Mesenchymal stem cell (in vitro differentiated cells and primary cell): ENCODE data around the gene CCT7.

Experiments
- DNase-seq: peaks from one replicate; pipeline ENCODE4 v3.0.0-alpha.2; 2013
- H2AFZ ChIP-seq: one replicate; pipeline ENCODE4 v1.6.1; 2013; ENCODE audit warnings: low read depth, mild to moderate bottlenecking, control low read depth, inconsistent platforms, low read length, moderate library complexity
- H2AK5ac ChIP-seq: 2 replicates; pipeline ENCODE4 v1.6.1; 2013; ENCODE audit warnings: low read length, moderate library complexity, mild to moderate bottlenecking, inconsistent platforms; ENCODE audit not compliant: severe bottlenecking
- H2BK120ac ChIP-seq: one replicate; pipeline ENCODE4 v1.6.1; 2013; ENCODE audit warnings: low read depth, mild to moderate bottlenecking, inconsistent platforms, low read length, moderate library complexity
- H2BK12ac ChIP-seq, 2 experiments: one replicate each; pipeline ENCODE4 v1.6.1; 2013; ENCODE audit warnings: inconsistent platforms in 2 of 2, low read length in 2 of 2, mild to moderate bottlenecking in 2 of 2, moderate library complexity in 2 of 2, control low read depth in 1 of 2
- H2BK15ac ChIP-seq: one replicate; pipeline ENCODE4 v1.6.1; 2013; ENCODE audit warnings: mild to moderate bottlenecking, low read depth, inconsistent platforms; ENCODE audit not compliant: poor library complexity, severe bottlenecking
- H2BK5ac ChIP-seq: 2 replicates; pipeline ENCODE4 v1.6.1; 2013; ENCODE audit warnings: low read depth, mild to moderate bottlenecking, low read length, control low read depth, inconsistent platforms; ENCODE audit not compliant: poor library complexity, severe bottlenecking
- H3K14ac ChIP-seq, 2 experiments: one replicate each; pipeline ENCODE4 v1.6.1; 2013; ENCODE audit warnings: inconsistent platforms in 2 of 2, low read length in 2 of 2, control low read depth in 1 of 2, mild to moderate bottlenecking in 1 of 2, moderate library complexity in 1 of 2
- H3K18ac ChIP-seq, 2 experiments: one replicate each; pipeline ENCODE4 v1.6.1; 2013; ENCODE audit warnings: inconsistent platforms in 2 of 2, low read length in 2 of 2, control low read depth in 1 of 2, low read depth in 1 of 2, mild to moderate bottlenecking in 1 of 2
- H3K23ac ChIP-seq, 2 experiments: one replicate each; pipeline ENCODE4 v1.6.1; 2013; ENCODE audit warnings: inconsistent platforms in 2 of 2, low read length in 2 of 2, mild to moderate bottlenecking in 2 of 2, moderate library complexity in 2 of 2, control low read depth in 1 of 2
- H3K27ac ChIP-seq: 2 replicates; pipeline ENCODE4 v1.5.1; 2013; ENCODE audit warnings: mild to moderate bottlenecking, moderate library complexity, low read length, control low read depth, inconsistent platforms; ENCODE audit not compliant: poor library complexity, severe bottlenecking
- H3K27me3 ChIP-seq, 2 experiments: 2 replicates each; pipeline versions ENCODE4 v1.6.1 to v1.7.0; 2013; ENCODE audit warnings: low read length in 2 of 2, mild to moderate bottlenecking in 2 of 2, moderate library complexity in 2 of 2, control low read depth in 1 of 2, inconsistent platforms in 1 of 2; ENCODE audit not compliant: control insufficient read depth in 1 of 2, insufficient read depth in 1 of 2
- H3K36me3 ChIP-seq, 2 experiments: 2 replicates each; pipeline versions ENCODE4 v1.6.1 to v1.7.0; 2013; ENCODE audit warnings: low read length in 2 of 2, control low read depth in 1 of 2, inconsistent platforms in 1 of 2, low read depth in 1 of 2, mild to moderate bottlenecking in 1 of 2; ENCODE audit not compliant: insufficient read depth in 2 of 2, control insufficient read depth in 1 of 2
- H3K4ac ChIP-seq, 2 experiments: one replicate each; pipeline ENCODE4 v1.6.1; 2013; ENCODE audit warnings: inconsistent platforms in 2 of 2, low read length in 2 of 2, mild to moderate bottlenecking in 2 of 2, moderate library complexity in 2 of 2, control low read depth in 1 of 2, low read depth in 1 of 2
- H3K4me1 ChIP-seq: 2 replicates; pipeline ENCODE4 v1.6.1; 2013; ENCODE audit warnings: low read depth, low read length, control low read depth; ENCODE audit not compliant: control insufficient read depth, insufficient read depth
- H3K4me2 ChIP-seq: 2 replicates; pipeline ENCODE4 v1.6.1; 2013; ENCODE audit warnings: low read length, mild to moderate bottlenecking, inconsistent platforms; ENCODE audit not compliant: poor library complexity, severe bottlenecking
- H3K4me3 ChIP-seq, 2 experiments: 2 replicates each; pipeline versions ENCODE4 v1.5.1 to v1.7.0; 2013; ENCODE audit warnings: low read length in 2 of 2, mild to moderate bottlenecking in 2 of 2, control low read depth in 1 of 2, low read depth in 1 of 2; ENCODE audit not compliant: insufficient read depth in 1 of 2
- H3K79me1 ChIP-seq: replicated peaks from 2 replicates; pipeline ENCODE4 v1.6.1; 2013; ENCODE audit warnings: mild to moderate bottlenecking, control low read depth, low read length, inconsistent platforms; ENCODE audit not compliant: poor library complexity, severe bottlenecking
- H3K9ac ChIP-seq: 2 replicates; pipeline ENCODE4 v1.7.0; 2013; ENCODE audit warnings: mild to moderate bottlenecking, low read length, moderate library complexity
- H3K9me3 ChIP-seq: 2 replicates; pipeline ENCODE4 v1.7.0; 2013; ENCODE audit warnings: mild to moderate bottlenecking, low read length; ENCODE audit not compliant: control insufficient read depth
- H4K8ac ChIP-seq: one replicate; pipeline ENCODE4 v1.6.1; 2013; ENCODE audit warnings: inconsistent platforms, mild to moderate bottlenecking, low read length, moderate library complexity
- H4K91ac ChIP-seq: one replicate; pipeline ENCODE4 v1.6.1; 2013; ENCODE audit warnings: mild to moderate bottlenecking, low read length, inconsistent platforms
- WGBS: methylation state at CpG from one replicate; pipeline ENCODE4 v1.1.7; 2013; ENCODE audit warnings: mixed read lengths; 5-methylcytosine and 5-hydroxymethylcytosine counted together

Gene CCT7

DNA sequence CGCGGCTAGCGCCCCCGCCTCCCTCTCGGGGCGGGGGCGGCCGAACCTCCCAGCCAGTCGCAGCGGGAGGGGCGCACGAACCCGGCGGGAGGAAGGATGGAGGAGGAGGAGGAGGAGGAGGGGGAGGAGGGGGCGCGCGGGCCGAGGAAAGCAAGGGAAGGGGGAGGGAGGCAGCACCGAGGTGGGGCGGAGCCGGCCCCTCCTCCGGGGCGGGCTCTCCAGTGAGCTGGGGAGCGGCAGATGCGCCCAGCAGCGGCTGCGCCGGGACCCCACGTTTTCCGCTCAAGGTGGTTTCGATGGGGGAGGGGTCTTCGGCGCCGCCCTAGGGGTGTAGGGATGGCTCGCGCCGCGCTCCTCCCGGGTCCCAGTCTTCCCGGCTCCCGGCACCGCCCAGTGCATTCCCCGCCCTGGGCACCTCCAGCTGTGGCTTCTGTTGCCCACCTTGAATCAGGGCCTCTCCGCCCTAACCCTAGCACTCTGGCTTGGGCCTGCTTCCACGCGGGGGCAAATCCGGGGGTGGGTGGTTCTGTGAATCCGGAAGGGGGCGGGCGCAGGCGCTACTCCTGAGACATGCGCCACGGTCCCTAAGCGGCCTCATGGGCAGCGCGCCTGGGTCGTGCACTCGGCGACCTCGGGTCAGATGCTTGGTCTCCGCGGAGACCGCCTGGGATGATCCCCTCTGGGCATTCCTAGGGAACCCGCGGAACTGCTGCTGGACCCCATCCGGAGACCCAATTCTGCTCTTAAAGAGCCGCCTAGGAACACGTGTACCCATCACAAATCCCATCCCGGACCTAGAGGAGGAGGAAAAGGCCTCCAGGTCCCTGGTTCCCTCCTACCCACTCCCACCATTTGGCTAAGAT, 50.4 kb downstream of the CCT7 start, which contains the start of gene FBXO41:
FBXO41 (minus strand) TSS at position 183 of the 863 bp plus-strand sequence. CDS start 14,848 bp downstream, outside the sequence.
- H2BK12ac ChIP-seq: no peak within 1 kb of the TSS
- no peak within 1 kb of the TSS for H3K27ac ChIP-seq
- H3K23ac ChIP-seq: no peak within 1 kb of the TSS
- H3K79me1 ChIP-seq: peaks cover 2% of the 10 kb centered on the region
- no peak within 1 kb of the TSS for H2AK5ac ChIP-seq
- peak within 1 kb of the TSS in 1 of 2 experiments; percentile 37 for H3K18ac ChIP-seq
- peak within 1 kb of the TSS; percentile 85 for H2AFZ ChIP-seq
- H2BK5ac ChIP-seq: no peak within 1 kb of the TSS
- H3K4me1 ChIP-seq: peaks cover 19% of the 10 kb centered on the region
- H2BK15ac ChIP-seq: no peak within 1 kb of the TSS
- peak within 1 kb of the TSS; percentile 8 for H2BK120ac ChIP-seq
- H4K8ac ChIP-seq: no peak within 1 kb of the TSS
- peak within 1 kb of the TSS; percentile 91 for H3K4me2 ChIP-seq
- no peak for DNase-seq
- no peak within 1 kb of the TSS for H3K4ac ChIP-seq
- H3K36me3 ChIP-seq: no peaks in the 10 kb centered on the region
- 2% methylated on average over 41 of the region's 69 CpGs for WGBS
- peak within 1 kb of the TSS; percentile 73 for H3K9ac ChIP-seq
- no peaks in the 10 kb centered on the region for H3K9me3 ChIP-seq
- H3K4me3 ChIP-seq: peak within 1 kb of the TSS; percentile 75 to 78
- H3K14ac ChIP-seq: peak within 1 kb of the TSS in 1 of 2 experiments; percentile 22
- peaks cover 55 to 65% of the 10 kb centered on the region in 2 experiments for H3K27me3 ChIP-seq
- peak within 1 kb of the TSS; percentile 25 for H4K91ac ChIP-seq

DNA sequence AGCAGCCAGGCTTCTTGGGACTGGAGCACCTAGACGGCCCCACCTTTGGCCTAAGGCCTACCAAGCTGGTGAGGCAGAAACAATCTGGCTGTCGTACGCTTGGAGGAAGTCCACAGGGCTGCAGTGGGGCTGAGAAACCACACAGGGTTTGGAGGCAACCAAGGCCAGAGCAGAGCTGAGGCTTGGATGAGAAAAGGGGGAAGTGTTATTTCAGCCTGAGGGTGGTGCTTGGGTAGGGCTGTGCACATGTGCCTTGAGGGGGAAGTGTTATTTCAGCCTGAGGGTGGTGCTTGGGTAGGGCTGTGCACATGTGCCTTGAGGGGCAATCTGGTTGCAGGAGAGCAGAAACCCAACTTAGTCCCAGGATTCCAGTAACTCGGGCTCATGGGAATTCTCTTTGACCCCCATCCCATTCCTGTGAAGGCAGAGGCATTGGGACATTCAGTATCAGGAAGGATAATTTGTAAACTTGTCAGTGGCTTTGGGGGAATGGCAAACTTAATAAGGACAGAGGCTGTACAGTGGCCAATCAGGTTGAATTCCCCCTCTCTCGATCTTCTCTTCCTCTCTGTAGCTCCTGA, 51.1 kb downstream of the CCT7 start:
- WGBS: 73% methylated on average over 4 of the region's 5 CpGs
- H2AK5ac ChIP-seq: no peak overlapping the region

DNA sequence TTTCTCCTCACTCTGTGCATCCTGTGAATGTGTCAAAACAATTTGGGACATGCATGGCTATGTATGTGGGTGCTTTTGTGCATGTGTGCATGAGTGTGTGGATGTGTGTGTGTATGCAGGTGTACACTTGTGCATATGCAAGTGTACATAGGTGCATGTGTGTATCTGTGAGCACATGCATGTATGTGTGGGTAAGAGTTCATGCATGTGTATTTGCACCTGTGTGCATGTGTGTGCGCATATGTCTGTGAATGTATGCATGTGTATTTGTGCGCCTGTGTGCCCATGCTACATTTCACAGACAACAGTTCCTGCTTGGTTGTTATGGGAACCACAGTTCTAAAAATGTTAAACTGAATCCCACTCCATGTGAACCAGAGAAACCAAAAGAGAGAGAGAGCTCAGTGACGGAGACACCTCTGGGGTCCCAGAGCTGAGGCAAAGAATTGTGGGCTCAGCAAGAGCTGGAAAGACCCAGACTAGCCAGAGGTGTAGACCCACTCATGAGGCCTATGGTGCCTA, 52.1 kb downstream of the CCT7 start:
- Histone ChIP-seq H3K9ac (no peak overlapping the region), H3K27ac (no peak overlapping the region), H2BK12ac (no peak overlapping the region), H3K14ac (no peak overlapping the region), H2BK120ac (no peak overlapping the region), H3K18ac (no peak overlapping the region), H2BK15ac (no peak overlapping the region), H3K4ac (no peak overlapping the region), H2BK5ac (no peak overlapping the region), H3K23ac (no peak overlapping the region), H3K4me1 (peaks cover 20% of the 10 kb centered on the region), H3K4me3 (no peak overlapping the region), H3K4me2 (no peak overlapping the region), H4K8ac (no peak overlapping the region), H3K36me3 (no peaks in the 10 kb centered on the region), H2AFZ (no peak overlapping the region), H4K91ac (no peak overlapping the region), H3K27me3 (peaks cover 72 to 78% of the 10 kb centered on the region in 2 experiments), H2AK5ac (no peak overlapping the region), H3K9me3 (no peaks in the 10 kb centered on the region), H3K79me1 (peaks cover 2% of the 10 kb centered on the region)
- 95% methylated on average over 3 of the region's 3 CpGs for WGBS
- DNase-seq: no peak

More for the DNA sequence above, 51.1 kb downstream of the CCT7 start:
- no peak overlapping the region for H2BK120ac ChIP-seq
- no peak overlapping the region for H3K18ac ChIP-seq
- no peak overlapping the region for H3K23ac ChIP-seq
- peaks cover 2% of the 10 kb centered on the region for H3K79me1 ChIP-seq
- H3K4me2 ChIP-seq: no peak overlapping the region
- H2BK5ac ChIP-seq: no peak overlapping the region
- no peak overlapping the region for H3K27ac ChIP-seq
- peaks cover 19% of the 10 kb centered on the region for H3K4me1 ChIP-seq
- no peaks in the 10 kb centered on the region for H3K36me3 ChIP-seq
- peak overlapping the region in 1 of 2 experiments; percentile 78 for H3K4me3 ChIP-seq
- H3K9ac ChIP-seq: no peak overlapping the region
- H3K4ac ChIP-seq: no peak overlapping the region
- no peak overlapping the region for H3K14ac ChIP-seq
- H4K91ac ChIP-seq: no peak overlapping the region
- no peak for DNase-seq
- no peak overlapping the region for H2BK15ac ChIP-seq
- no peaks in the 10 kb centered on the region for H3K9me3 ChIP-seq
- H2AFZ ChIP-seq: no peak overlapping the region
- H4K8ac ChIP-seq: no peak overlapping the region
- peaks cover 62 to 69% of the 10 kb centered on the region in 2 experiments for H3K27me3 ChIP-seq
- no peak overlapping the region for H2BK12ac ChIP-seq

DNA sequence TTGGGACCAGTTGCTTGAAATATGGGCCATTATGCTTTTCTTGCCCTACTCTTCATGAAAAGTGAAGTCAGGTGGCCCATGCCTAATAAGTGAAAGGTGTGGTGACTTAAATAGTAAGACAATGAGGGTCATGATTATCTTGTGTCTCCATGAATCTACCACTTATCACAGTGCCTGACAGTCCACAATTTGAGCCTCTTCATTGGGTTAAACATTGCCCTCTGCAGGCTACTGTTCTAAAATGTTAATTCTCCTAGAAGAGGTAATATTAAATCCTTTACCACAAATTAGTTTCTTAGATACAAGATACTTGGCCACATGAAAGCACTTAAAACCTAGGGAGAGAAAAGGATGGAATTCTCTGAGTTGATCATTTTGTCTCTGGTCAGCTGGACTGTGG, 55.2 kb downstream of the CCT7 start:
- Histone ChIP-seq H3K9ac (no peak overlapping the region), H3K4me1 (peaks cover 32% of the 10 kb centered on the region), H3K23ac (no peak overlapping the region), H2BK15ac (no peak overlapping the region), H3K36me3 (no peaks in the 10 kb centered on the region), H3K9me3 (peaks cover 1% of the 10 kb centered on the region), H2BK12ac (no peak overlapping the region), H3K4ac (no peak overlapping the region), H4K8ac (no peak overlapping the region), H3K14ac (no peak overlapping the region), H3K27me3 (peaks cover 92 to 93% of the 10 kb centered on the region in 2 experiments), H2BK5ac (no peak overlapping the region), H2AFZ (no peak overlapping the region), H3K18ac (no peak overlapping the region), H4K91ac (no peak overlapping the region), H3K27ac (no peak overlapping the region), H3K4me2 (no peak overlapping the region), H3K4me3 (no peak overlapping the region), H2BK120ac (no peak overlapping the region), H2AK5ac (no peak overlapping the region), H3K79me1 (no peaks in the 10 kb centered on the region)
- DNase-seq: no peak
